Measurements from ENCODE around the gene ARHGAP45.
"Not testable (repeated sequence)": the region's sequence is repeated elsewhere in the genome, so short reads cannot be mapped to it uniquely, and the experiment has no call there.

Gene ARHGAP45, protein sequence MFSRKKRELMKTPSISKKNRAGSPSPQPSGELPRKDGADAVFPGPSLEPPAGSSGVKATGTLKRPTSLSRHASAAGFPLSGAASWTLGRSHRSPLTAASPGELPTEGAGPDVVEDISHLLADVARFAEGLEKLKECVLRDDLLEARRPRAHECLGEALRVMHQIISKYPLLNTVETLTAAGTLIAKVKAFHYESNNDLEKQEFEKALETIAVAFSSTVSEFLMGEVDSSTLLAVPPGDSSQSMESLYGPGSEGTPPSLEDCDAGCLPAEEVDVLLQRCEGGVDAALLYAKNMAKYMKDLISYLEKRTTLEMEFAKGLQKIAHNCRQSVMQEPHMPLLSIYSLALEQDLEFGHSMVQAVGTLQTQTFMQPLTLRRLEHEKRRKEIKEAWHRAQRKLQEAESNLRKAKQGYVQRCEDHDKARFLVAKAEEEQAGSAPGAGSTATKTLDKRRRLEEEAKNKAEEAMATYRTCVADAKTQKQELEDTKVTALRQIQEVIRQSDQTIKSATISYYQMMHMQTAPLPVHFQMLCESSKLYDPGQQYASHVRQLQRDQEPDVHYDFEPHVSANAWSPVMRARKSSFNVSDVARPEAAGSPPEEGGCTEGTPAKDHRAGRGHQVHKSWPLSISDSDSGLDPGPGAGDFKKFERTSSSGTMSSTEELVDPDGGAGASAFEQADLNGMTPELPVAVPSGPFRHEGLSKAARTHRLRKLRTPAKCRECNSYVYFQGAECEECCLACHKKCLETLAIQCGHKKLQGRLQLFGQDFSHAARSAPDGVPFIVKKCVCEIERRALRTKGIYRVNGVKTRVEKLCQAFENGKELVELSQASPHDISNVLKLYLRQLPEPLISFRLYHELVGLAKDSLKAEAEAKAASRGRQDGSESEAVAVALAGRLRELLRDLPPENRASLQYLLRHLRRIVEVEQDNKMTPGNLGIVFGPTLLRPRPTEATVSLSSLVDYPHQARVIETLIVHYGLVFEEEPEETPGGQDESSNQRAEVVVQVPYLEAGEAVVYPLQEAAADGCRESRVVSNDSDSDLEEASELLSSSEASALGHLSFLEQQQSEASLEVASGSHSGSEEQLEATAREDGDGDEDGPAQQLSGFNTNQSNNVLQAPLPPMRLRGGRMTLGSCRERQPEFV

DNA sequence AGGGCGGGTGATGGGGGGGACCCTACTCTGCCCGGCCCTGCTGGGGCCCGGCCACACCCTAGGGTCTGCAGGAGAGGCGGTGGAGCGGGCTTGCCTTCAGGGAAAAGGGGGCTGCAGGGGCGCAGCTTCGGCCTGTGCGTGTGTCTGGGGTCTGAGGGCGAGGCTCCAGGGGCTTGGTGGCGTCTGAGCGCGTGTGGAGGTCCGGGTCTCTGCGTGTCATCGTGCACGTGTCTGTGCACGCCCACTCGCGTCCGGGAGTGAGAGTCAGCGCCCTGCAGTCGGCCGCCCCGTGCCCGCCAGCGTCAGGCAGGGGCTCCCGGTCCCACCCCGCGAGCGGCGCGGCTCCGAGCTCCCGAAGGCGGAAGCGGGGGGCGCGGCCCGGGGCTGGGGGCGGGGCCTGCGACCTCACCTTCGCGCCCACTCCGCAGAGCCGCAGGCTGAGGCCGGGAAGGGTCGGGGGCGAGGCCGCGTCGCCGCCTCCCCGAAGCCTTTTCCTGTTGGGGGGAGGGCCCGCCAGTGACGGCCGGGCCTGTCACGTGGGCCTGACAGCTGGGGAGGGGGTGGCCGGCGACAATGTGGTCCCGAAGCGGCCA is at the start of gene ARHGAP45:
Gene ARHGAP45, plus strand, starts transcription at position 420 of the 593 bp plus-strand sequence. CDS start 239 bp downstream, outside the sequence.
- peak within 1 kb of the TSS; percentile 17 for H3K4me3 ChIP-seq (ENCODE audit: low read depth, low read length)

GRCh38 chr19:1017906-1018305 is 49.1 kb upstream of the ARHGAP45 start:
- no peak overlapping the region for H3K4me3 ChIP-seq (ENCODE audit: low read depth, low read length)

DNA sequence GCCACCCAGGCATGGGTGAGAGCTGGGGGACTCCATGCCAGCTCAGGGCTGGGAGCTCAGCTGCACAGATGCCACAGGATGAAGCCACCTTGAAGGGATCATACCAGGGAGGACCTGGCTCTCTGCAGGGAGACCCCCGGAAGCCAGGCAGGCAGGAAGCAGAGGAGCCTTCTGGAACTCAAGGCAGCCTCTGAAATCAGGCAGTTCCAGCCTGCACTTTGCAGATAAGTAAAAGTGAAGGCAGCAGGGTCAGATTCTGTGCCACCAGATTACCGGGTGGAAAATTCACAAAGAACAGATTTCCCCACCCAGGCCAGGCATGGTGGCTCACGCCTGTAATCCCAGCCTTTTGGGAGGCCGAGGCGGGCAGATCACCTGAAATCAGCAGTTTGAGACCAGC is 48.6 kb upstream of the ARHGAP45 start:
- no peak overlapping the region for H3K4me3 ChIP-seq (ENCODE audit: low read depth, low read length)

DNA sequence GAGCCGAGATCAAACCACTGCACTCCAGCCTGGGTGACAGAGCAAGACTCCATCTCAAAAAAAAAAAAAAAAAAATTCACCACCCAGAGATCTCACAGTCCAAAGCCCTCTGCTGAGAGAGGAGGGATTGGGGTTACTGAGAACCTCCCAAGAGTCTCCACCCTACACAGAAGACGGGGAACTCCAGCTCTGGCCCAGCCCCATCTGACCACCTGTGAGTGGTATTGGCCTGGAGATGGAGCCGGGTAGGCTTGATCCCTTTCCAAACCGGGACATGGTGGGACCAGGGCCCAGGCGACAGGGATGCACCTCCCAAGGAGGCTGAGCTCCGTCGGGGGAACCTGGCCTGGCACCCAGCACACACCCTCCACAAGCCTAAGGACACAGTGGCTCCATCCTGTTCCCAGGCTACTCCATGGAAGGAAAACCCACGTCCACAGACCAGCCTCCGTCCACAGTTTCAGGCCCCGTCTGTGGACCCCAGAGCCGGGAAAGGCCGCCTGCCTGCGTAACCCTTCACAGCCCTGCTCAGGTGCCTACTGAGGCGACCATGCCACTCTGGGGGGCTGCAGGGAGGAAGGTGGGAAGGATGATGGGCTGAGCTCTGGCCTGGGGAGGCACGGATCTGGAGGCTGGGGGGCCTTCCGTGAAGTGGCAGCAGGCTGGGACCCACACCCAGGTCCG is 47.9 kb upstream of the ARHGAP45 start:
- no peak overlapping the region for H3K4me3 ChIP-seq (ENCODE audit: low read depth, low read length)

- peak overlapping the region; percentile 89 for H3K4me3 ChIP-seq (ENCODE audit: low read depth, low read length)
Measured at GRCh38 chr19:1019616-1019961, 47.4 kb upstream of the ARHGAP45 start.

DNA sequence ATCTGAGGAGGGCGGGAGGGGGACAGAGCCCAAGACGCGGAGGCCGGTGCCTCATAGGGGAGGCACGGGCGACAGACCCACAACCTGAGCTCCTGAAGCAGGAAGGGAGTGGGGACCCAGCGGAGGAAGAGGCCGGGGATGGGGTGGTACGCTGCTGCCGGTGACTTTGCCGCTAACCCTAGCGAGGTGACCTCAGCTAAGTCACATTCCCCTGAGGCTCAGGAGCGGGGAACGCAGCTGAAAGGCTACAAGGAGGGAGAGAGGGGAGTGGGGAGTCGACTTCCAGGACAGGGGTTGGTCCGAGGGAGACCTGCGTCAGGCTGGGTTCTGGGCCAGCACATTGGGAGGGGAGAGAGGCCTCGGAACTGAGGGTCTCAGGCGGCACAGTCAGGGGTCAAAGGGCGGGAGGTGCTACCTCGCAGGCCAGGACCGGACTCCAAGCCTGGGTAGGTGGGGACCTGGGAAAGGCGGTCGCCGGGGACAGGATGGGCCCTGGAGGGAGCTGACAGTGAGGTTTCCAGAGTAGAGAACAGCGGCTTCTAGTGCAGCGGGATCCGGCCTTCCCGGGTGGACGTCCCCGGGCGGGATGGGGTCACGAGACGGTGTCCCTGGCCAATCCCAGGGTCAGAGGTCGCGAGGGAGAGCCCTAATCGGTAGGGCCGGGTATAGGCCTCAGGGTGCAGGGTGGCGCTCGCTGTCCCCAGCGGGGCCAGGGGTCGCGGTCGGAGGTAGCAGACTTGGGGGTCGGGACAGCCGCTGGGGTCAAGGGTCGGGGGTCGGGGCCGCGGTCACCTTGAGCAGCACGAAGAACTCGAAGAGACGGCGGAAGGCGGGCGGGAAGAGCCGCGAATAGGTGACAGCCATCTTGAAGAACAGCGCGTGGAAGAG is 46.7 kb upstream of the ARHGAP45 start:
- H3K4me3 ChIP-seq (ENCODE audit: low read depth, low read length) = peak overlapping the region; percentile 89

GRCh38 chr19:1020868-1021425 is 46.0 kb upstream of the ARHGAP45 start, which contains the start of gene TMEM259:
TSS of gene TMEM259 (minus strand) at chr19:1021123. CDS start at chr19:1020996, 127 bp downstream.
- peak within 1 kb of the TSS; percentile 89 for H3K4me3 ChIP-seq (ENCODE audit: low read depth, low read length)

- not testable (repeated sequence) for H3K4me3 ChIP-seq (ENCODE audit: low read depth, low read length)
Measured at GRCh38 chr19:1023883-1024188, 43.1 kb upstream of the ARHGAP45 start.

DNA sequence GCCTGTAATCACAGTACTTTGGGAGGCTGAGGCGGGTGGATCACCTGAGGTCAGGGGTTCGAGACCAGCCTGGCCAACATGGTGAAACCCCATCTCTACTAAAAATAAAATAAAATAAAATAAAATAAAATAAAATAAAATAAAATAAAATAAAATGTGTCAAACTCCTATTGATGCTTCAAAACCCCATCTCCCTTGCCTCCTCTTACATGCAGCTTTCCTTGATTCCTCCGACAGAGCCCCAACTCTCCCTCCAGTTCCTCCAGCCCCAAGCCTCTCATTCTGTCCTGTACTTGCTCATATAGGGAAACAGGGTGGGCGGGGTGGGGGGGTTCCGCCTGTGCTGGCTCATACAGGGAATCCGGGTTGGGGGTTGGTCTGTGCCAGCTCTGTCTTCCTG is 41.9 kb upstream of the ARHGAP45 start:
- not testable (repeated sequence) for H3K4me3 ChIP-seq (ENCODE audit: low read depth, low read length)

- H3K4me3 ChIP-seq (ENCODE audit: low read depth, low read length) = peak within 1 kb of the TSS; percentile 93
Measured at GRCh38 chr19:1025960-1026782, 40.8 kb upstream of the ARHGAP45 start, which contains the start of gene CNN2. TSS of gene CNN2 (plus strand) at chr19:1026608. CDS start at chr19:1026662, 54 bp downstream.

DNA sequence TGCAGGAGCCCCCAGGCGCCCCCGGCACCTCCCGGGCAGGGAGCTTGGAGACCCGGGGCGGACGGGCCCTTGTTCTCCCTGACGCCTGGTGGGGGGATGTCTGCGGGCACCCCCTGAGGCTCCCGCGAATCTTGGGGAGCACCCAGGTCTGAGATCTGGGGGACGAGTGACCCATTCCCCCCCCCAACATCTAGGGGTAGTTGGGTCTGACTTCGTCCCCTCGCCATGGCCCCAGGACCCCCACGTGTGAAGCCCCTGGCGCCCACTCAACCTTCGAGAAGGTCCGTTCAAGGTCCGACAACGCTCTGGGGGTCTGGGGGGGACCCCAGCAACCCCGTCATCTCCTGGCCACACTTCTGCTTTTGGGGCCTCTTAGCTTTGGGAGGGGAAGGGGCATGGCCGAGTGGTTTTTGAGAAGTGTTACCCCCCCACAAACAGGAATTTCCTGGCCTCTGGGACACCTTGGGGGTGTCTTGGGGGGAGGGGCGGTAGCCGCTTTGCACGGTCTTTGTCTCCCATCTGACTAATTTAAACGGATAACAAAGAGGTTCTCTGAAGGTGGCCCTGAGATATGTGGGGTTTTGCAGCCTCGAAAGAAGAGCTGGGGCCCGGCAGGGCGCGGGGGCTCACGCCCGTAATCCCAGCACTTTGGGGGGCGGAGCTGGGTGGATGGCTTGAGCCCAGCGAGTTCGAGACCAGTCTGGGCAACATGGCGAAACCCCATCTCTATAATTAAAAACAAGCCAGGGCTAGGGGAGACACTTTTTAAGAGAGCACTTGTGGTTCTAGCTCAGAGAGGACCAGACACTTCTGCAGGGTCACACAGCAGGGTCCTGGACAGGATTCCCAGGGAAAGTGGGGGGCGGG is 40.0 kb upstream of the ARHGAP45 start:
- H3K4me3 ChIP-seq (ENCODE audit: low read depth, low read length) = peak overlapping the region; percentile 93

GRCh38 chr19:1027650-1028061 is 39.3 kb upstream of the ARHGAP45 start:
- H3K4me3 ChIP-seq (ENCODE audit: low read depth, low read length) = peak overlapping the region; percentile 93

DNA sequence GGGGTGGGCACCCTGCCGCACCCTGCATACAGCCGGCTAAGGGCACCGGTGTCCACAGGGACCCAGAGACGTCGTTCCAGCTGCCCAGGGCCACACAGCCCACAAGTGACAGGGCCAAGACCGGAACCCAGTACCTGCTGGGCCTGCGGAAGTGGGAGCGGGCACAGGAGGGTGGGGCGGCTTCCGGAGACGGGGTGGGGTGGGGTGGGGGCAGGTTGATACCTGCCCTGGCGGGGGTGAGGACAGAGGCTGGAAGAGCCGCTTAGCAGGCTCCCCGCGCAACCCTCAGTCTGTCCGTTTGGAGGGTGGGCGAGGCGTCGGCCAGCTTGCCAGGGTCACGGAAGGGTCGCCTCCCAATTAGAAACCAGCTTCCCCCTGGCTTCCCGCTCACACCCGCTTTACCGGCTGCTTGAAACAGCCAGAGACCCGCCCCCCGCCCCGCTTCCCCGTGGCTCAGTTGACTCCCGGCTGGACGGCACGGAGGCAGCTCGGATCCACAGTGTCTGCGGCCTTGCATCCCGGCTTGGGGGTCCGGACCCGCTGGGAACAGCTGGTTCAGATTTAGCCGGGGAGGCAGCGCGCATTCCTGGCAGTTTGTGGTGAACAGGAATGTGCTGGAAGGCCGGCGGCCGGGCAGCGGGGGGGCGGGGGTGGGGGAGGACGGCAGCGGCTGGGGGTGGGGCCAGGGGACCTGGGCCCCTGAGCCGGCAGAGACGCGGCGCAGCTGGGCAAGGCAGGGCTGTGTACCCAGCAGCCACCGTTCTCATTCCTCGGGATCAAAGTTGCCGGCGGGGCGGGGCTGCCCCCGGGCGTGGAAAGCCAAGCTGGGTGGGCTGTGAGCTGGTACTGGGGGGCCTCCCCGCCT is 38.7 kb upstream of the ARHGAP45 start:
- H3K4me3 ChIP-seq (ENCODE audit: low read depth, low read length) = peak overlapping the region; percentile 93

DNA sequence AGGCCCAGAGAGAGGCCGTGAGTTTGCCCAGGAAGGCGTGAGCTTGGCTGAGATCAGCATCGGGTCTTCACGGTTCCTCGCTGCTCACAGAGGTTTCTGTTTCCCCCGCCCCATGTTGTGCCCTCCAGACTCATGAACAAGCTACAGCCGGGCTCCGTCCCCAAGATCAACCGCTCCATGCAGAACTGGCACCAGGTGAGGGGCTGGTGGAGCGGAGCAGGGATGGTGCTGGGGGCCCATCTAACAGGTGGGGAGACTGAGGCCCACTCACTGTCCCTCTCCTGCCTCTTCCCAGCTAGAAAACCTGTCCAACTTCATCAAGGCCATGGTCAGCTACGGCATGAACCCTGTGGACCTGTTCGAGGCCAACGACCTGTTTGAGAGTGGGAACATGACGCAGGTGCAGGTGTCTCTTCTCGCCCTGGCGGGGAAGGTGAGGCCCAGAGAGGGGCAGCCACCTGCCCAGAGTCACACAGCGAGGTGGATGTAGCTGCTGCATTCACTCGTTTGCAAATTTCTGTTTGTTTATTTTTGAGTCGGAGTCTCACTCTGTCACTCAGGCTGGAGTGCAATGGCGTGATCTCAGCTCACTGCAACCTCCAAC is 34.6 kb upstream of the ARHGAP45 start:
- no peak overlapping the region for H3K4me3 ChIP-seq (ENCODE audit: low read depth, low read length)

- no peak overlapping the region for H3K4me3 ChIP-seq (ENCODE audit: low read depth, low read length)
Measured at GRCh38 chr19:1035998-1036621, 30.9 kb upstream of the ARHGAP45 start.
